ENCODE results near the gene BAHCC1.

Gene BAHCC1

GRCh38 chr17:81428121-81428515, 32.9 kb downstream of the BAHCC1 start:
- Histone ChIP-seq H4K20me1 (ENCODE audit: insufficient read depth, low read length) (no peaks in the 10 kb centered on the region), H3K4me2 (ENCODE audit: low read length) (no peak overlapping the region), H3K4me1 (ENCODE audit: insufficient read depth, low read length, severe bottlenecking) (no peaks in the 10 kb centered on the region), H3K36me3 (ENCODE audit: insufficient read depth, low read length) (no peaks in the 10 kb centered on the region), H2AFZ (ENCODE audit: low read length) (no peak overlapping the region), H3K9ac (ENCODE audit: low read length) (no peak overlapping the region), H3K9me3 (ENCODE audit: low read length) (no peaks in the 10 kb centered on the region), H3K4me3 (ENCODE audit: low read depth, low read length, poor library complexity, severe bottlenecking) (no peak overlapping the region), H3K27me3 (ENCODE audit: insufficient read depth, low read length) (peaks cover 6% of the 10 kb centered on the region; the same call in 1 of the 2 replicates), H3K27ac (ENCODE audit: low read depth, low read length, poor library complexity, severe bottlenecking) (no peak overlapping the region), H3K79me2 (ENCODE audit: insufficient read depth, low read length) (no peaks in the 10 kb centered on the region), H3F3A (ENCODE audit: insufficient read depth, low read length) (no peaks in the 10 kb centered on the region), H3K9me2 (ENCODE audit: low read depth, low read length) (no peaks in the 10 kb centered on the region)
- no peak for TF ChIP-seq EZH2 (IDR thresholded peaks at IDR 0.05; ENCODE audit: borderline replicate concordance, low read length)
- no peak for TF ChIP-seq CTCF (IDR thresholded peaks at IDR 0.05; ENCODE audit: low read length)

DNA sequence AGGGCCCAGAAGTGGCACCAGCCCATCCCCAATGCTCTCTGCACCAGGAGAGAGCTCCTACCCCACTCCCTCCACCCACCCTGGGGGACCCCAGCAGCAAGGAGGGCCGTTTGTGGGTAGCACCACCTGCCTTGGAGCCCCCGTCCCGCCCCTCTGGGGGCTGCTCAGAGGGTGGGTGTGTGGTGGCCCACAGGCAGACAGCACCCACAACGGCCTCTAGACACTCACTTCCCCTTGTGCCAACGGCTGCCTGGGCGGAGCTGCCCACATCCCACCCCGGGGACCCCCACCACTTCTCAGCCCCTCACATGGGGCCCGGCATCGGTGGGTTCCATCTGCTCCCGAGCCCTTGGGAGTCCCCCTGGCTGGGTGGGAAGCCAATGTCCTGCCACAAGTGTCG, 33.3 kb downstream of the BAHCC1 start:
- Histone ChIP-seq H3K79me2 (ENCODE audit: insufficient read depth, low read length) (no peaks in the 10 kb centered on the region), H3K9ac (ENCODE audit: low read length) (no peak overlapping the region), H3K4me3 (ENCODE audit: low read depth, low read length, poor library complexity, severe bottlenecking) (no peak overlapping the region), H4K20me1 (ENCODE audit: insufficient read depth, low read length) (no peaks in the 10 kb centered on the region), H3K9me3 (ENCODE audit: low read length) (no peaks in the 10 kb centered on the region), H2AFZ (ENCODE audit: low read length) (no peak overlapping the region), H3K27ac (ENCODE audit: low read depth, low read length, poor library complexity, severe bottlenecking) (no peak overlapping the region), H3K4me2 (ENCODE audit: low read length) (no peak overlapping the region), H3K4me1 (ENCODE audit: insufficient read depth, low read length, severe bottlenecking) (no peaks in the 10 kb centered on the region), H3K36me3 (ENCODE audit: insufficient read depth, low read length) (no peaks in the 10 kb centered on the region), H3K9me2 (ENCODE audit: low read depth, low read length) (no peaks in the 10 kb centered on the region), H3K27me3 (ENCODE audit: insufficient read depth, low read length) (peaks cover 6% of the 10 kb centered on the region; the same call in 1 of the 2 replicates), H3F3A (ENCODE audit: insufficient read depth, low read length) (no peaks in the 10 kb centered on the region)
- TF ChIP-seq EZH2 (IDR thresholded peaks at IDR 0.05; ENCODE audit: borderline replicate concordance, low read length), result no peak
- no peak for TF ChIP-seq CTCF (IDR thresholded peaks at IDR 0.05; ENCODE audit: low read length)

GRCh38 chr17:81428948-81429774, 33.9 kb downstream of the BAHCC1 start:
- Histone ChIP-seq H3F3A (ENCODE audit: insufficient read depth, low read length) (no peaks in the 10 kb centered on the region), H3K9me2 (ENCODE audit: low read depth, low read length) (no peaks in the 10 kb centered on the region), H3K4me3 (ENCODE audit: low read depth, low read length, poor library complexity, severe bottlenecking) (no peak overlapping the region), H3K79me2 (ENCODE audit: insufficient read depth, low read length) (no peaks in the 10 kb centered on the region), H3K9me3 (ENCODE audit: low read length) (no peaks in the 10 kb centered on the region), H3K9ac (ENCODE audit: low read length) (no peak overlapping the region), H3K4me2 (ENCODE audit: low read length) (no peak overlapping the region), H3K27ac (ENCODE audit: low read depth, low read length, poor library complexity, severe bottlenecking) (no peak overlapping the region), H4K20me1 (ENCODE audit: insufficient read depth, low read length) (no peaks in the 10 kb centered on the region), H3K27me3 (ENCODE audit: insufficient read depth, low read length) (peaks cover 2% of the 10 kb centered on the region; the same call in 1 of the 2 replicates), H2AFZ (ENCODE audit: low read length) (no peak overlapping the region), H3K4me1 (ENCODE audit: insufficient read depth, low read length, severe bottlenecking) (no peaks in the 10 kb centered on the region), H3K36me3 (ENCODE audit: insufficient read depth, low read length) (no peaks in the 10 kb centered on the region)
- no peak for TF ChIP-seq CTCF (IDR thresholded peaks at IDR 0.05; ENCODE audit: low read length)
- TF ChIP-seq EZH2 (IDR thresholded peaks at IDR 0.05; ENCODE audit: borderline replicate concordance, low read length), result no peak

Measured in OCI-LY1 (cell line).